Skin epidermis (tissue), 12 donors: ENCODE results near the gene ABCF1.
"Not testable (repeated sequence)": the region's sequence is repeated elsewhere in the genome, so short reads cannot be mapped to it uniquely, and the experiment has no call there.

Source experiments
- H3K27ac ChIP-seq, 21 experiments: fragments of 200-600 bp; sonication (generic) in 11 of 21; one replicate each; pipeline ENCODE4 v1.5.0; 2020; ENCODE audit warnings: mild to moderate bottlenecking in 3 of 21, inconsistent platforms in 2 of 21, moderate library complexity in 2 of 21
- H3K4me3 ChIP-seq, 7 experiments: fragments of 200-600 bp; sonication (generic) in 2 of 7; one replicate each; pipeline ENCODE4 v1.5.0; 2020; ENCODE audit warnings: inconsistent platforms in 2 of 7, mild to moderate bottlenecking in 2 of 7, moderate library complexity in 1 of 7

Gene ABCF1

DNA sequence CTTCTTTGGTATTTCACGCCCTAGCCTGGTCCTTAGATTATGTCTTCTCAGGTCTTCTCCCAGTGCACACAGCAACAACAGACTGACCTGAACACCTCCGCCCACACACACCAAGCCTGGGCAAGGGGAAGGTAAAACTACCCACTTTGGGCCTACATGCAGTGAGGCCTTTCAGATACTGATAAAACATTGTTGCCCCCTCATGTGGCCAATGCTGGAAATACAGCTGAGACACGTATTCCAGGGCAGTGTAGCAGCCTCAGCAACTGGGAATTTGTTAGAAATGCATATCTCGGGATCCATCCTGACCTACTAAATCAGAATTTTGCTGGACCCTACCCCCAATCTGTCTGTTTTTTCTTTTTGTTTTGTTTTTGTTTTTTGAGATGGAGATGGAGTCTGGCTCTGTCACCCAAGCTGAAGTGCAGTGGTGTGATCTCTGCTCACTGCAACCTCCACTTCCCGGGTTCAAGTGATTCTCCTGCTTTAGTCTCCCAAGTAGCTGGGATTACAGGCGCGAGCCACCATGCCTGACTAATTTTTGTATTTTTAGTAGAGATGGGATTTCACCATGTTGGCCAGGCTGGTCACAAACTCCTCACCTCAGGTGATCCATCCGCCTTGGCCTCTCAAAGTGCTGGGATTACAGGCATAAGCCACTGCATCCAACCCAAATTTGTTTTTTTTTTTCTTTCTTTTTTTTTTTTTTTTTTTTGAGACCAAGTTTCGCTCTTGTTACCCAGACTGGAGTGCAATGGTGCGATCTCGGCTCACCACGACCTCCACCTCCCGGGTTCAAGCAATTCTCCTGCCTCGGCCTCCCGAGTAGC lies 26.3 kb downstream of the ABCF1 start:
- H3K27ac ChIP-seq, result not testable (repeated sequence)

GRCh38 chr6:30598912-30599624 lies 27.8 kb downstream of the ABCF1 start:
- no peak overlapping the region for H3K4me3 ChIP-seq
- peak overlapping the region in 1 of 21 experiments; percentile 29 for H3K27ac ChIP-seq

More for the DNA sequence above, 26.3 kb downstream of the ABCF1 start:
- H3K4me3 ChIP-seq, result not testable (repeated sequence)

DNA sequence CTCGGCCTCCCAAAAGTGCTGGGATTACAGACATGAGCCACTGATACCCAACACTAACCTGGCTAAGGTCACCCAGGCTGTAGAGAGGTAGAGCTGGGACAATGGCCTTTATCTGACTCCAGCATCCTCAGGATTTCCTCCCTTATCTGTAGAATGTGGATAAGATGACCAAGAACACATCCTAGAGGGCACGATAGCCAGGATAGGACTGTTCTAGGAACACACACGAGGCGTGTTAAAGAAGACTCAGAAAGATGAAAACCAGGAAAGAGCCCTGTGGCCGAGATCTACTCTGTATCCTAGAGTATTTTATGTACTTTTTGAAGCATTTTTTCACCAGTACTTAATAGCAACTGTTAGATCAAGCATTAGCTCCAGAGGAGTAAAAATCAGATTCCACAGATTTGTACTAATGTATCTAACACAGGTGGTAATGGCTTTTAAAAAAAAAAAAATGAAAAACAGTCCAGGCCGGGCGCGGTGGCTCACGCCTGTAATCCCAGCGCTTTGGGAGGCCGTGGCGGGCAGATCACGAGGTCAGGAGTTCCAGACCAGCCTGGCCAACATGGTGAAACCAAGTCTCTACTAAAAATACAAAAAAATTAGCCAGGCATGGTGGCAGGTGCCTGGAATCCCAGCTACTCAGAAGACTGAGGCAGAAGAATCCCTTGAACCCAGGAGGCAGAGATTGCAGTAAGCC lies 28.5 kb downstream of the ABCF1 start:
- Histone ChIP-seq H3K27ac (peak overlapping the region in 1 of 21 experiments; percentile 29), H3K4me3 (no peak overlapping the region)

DNA sequence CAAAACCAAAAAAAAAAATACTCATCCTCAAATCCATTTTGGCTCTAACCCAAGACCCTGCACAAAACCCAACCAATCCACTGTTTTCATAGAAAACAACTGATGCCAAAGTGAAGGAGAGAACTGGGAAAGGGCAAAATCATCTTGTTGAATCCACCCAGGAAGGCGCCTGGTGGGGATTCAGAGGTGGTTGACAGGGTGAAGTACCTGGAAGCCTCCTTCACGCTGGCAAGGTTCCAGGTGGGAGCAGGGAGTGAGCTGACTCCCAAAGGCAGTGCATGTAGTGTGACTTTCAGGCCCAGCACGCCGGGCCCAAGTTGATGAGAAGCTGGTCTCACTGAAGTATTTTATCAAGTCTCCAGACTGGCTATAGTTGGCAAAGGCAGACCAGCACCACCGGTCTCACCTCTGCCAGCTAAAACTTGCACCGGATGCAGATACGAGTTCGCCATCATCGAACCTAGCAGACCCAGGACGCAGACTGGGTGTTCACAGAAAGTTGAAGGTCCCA lies 29.3 kb downstream of the ABCF1 start:
- no peak overlapping the region for H3K27ac ChIP-seq
- H3K4me3 ChIP-seq, result no peak overlapping the region

- no peak overlapping the region for H3K27ac ChIP-seq
- H3K4me3 ChIP-seq, result no peak overlapping the region
Observed at GRCh38 chr6:30601436-30601814, 30.2 kb downstream of the ABCF1 start.

DNA sequence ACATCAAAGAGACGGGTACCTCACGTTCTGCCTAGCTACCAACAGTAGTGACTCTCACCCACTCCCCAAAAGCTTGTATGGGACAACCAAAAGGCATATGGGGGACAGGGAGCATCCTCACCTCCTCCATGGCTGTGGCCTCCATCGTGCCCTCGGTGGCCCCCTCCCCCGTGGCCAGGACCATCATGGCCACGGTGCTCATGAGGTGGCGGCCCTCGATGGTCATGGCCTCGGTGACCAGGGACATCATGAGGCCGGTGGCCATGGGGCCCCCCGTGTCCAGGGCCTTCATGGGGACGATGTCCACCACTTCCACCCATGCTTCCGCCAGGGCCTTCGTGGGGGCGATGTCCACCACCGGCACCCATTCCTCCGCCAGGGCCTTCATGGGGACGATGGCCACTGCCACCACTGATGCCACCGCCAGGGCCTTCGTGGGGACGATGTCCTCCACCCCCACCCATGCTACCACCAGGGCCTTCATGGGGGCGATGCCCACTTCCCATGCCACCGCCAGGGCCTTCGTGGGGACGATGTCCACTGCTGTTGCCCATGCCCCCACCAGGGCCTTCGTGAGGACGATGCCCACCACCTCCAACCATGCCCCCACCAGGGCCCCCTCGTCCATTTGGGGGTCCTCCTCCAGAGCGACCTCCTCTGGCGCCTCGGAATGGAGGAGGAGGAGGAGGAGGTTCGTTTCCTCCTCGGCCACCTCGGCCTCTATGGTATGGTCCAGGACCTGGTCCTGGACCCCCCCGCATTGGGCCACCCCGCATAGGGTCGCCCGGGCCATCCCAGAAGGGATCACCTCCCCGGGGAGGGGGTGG lies 30.8 kb downstream of the ABCF1 start:
- no peak overlapping the region for H3K4me3 ChIP-seq
- H3K27ac ChIP-seq, result no peak overlapping the region

DNA sequence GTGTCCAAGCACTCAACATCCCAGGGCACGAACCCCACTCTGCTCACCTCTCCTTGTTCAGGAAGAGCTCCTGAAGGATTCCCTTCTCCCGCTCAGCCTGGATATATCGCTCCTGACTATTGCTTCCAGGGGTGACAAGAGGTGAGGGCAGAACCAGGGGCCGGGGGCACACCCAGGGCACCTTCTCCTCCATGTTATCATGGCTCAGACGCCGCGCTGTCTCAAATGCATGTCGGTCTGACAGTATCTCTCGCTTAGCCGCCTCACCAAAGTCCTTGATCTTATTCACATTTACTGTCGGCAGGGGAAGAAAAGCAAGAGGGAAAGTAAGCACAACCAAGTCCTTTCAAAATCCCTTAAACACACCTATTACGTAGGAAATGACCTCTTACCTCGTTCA lies 32.7 kb downstream of the ABCF1 start:
- Histone ChIP-seq H3K27ac (no peak overlapping the region), H3K4me3 (no peak overlapping the region)

GRCh38 chr6:30610065-30610464 lies 38.8 kb downstream of the ABCF1 start:
- Histone ChIP-seq H3K27ac (peak overlapping the region in 3 of 21 experiments; percentile 14 to 33 (median 21)), H3K4me3 (no peak overlapping the region)

- H3K4me3 ChIP-seq, result no peak overlapping the region
- peak overlapping the region in 5 of 21 experiments; percentile 21 to 45 (median 28) for H3K27ac ChIP-seq
Observed at GRCh38 chr6:30611150-30611855, 40.1 kb downstream of the ABCF1 start.

DNA sequence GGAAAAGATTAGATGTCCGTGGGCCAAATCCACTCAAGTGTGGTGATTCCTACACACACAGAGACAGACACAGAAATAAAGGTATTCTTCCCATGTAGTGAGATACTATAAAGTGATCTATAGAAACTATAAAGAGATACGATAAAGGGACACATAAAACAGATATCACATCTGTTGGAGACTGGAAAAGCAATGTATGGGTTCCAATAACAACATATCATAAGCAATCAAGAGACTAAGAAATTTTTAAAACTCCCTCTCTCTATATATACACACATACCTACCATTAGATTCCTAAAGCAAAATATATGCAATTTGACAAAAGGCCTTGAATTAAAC lies 40.6 kb downstream of the ABCF1 start:
- Histone ChIP-seq H3K4me3 (no peak overlapping the region), H3K27ac (peak overlapping the region in 2 of 21 experiments; percentile 17 to 31)

DNA sequence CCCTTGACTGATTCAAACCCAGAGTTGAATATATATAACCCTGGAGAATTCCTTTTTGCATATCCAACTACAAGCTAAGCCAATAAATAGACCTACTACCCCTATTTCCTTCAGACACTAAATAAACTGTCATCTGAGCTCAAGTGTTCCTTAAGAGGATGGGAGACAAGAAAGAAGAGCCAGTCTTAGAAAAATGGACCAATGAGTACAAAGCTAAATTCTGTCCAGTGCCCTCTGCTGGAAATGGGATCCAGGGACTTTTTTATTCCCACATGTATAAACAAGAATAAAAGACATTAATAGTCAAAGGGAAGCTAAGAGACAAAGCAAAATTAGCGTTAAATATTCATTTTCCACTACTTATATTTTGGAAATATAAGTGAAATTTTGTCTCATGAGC lies 41.0 kb downstream of the ABCF1 start:
- Histone ChIP-seq H3K4me3 (no peak overlapping the region), H3K27ac (peak overlapping the region in 5 of 21 experiments; percentile 6 to 66 (median 17))

DNA sequence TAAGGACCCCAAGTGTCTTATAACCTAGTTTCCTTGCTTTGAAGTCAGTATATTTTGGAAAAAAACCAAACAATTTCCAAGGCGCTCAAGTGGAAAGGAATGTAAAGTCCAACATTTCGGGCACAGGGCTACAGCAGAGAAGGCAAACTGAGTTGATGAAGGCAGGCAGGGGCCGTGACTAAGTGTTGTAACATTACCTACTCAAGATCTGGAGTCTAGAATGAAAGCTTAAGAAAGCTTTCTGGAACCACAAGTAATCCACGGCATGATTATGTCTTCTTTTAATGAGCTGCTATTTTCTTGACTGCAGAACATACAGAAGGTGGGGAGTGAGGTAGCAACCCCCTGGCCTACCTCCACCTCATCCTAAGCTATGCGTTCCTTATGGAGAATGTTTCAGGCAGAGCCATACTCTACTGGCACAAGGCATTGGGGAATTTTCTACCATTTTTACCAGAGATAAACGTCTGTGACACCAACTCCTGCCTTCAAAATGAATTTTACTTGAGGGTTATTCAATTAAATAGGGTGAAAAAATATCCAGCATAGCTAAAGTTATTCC lies 41.5 kb downstream of the ABCF1 start:
- H3K4me3 ChIP-seq, result no peak overlapping the region
- peak overlapping the region in 5 of 21 experiments; percentile 7 to 93 (median 33) for H3K27ac ChIP-seq

GRCh38 chr6:30613251-30614043 lies 42.2 kb downstream of the ABCF1 start:
- H3K4me3 ChIP-seq, result peak overlapping the region in 2 of 7 experiments; percentile 80 to 86
- peak overlapping the region in 9 of 21 experiments; percentile 93 to 100 (median 95) for H3K27ac ChIP-seq

GRCh38 chr6:30614044-30614842 lies 43.0 kb downstream of the ABCF1 start:
- H3K27ac ChIP-seq, result peak overlapping the region in 20 of 21 experiments; percentile 24 to 100 (median 94)

DNA sequence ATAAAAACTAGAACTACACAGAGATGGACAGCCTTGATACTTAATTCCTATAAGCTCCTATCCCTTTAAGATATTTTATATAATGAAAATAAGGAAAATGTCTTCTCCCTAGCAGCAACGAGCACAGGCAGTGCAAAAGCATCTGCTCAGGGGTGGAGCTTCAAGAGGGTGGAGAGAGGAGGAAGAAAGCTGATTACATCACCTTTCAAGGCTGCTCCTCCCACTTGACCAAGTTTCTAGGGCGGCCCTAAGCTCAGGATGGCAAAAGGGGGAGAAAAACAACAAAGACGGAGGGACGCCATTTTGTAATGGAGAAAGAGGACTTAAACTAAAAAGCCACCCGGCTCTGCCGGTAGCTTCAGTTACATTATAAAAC lies 43.6 kb downstream of the ABCF1 start:
- peak overlapping the region; percentile 58 to 97 (median 80) for H3K4me3 ChIP-seq

More at GRCh38 chr6:30614044-30614842, 43.0 kb downstream of the ABCF1 start:
- peak overlapping the region; percentile 21 to 97 (median 80) for H3K4me3 ChIP-seq

DNA sequence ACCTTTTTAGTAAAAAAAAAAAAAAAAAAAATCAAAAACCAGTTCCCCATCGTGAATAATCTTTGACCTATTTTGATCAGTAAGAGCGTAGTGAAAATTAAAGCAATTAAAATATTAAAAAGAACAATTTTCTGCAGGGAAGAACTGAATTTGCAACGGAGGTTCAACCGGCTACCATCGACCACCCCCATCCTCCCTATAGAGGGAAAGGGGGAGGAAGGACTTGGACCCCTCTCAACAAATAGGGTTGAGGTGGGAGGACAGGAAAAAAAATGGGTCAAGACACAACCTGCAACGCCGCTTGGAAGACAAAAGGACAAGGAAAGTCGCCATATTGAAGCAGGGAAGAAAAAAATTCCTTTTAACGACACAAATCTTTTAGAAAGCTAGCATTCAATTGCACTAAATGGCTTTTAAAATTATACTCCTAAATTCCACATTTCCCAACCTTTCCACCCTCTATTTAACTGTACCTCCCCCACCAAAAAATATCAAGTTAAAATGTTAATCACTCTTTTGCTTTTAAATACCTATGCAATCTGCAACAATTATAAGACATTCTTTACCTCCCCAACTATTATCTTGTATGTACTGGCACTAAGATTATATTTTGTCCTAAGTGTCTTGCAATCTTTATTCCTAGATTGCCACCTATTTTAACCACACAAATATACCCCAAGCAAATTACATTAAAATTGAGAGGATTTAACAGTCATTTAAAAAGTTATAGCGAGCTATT lies 44.1 kb downstream of the ABCF1 start:
- H3K27ac ChIP-seq, result peak overlapping the region; percentile 60 to 100 (median 97)
- peak overlapping the region; percentile 58 to 97 (median 80) for H3K4me3 ChIP-seq

More for the DNA sequence above, 43.6 kb downstream of the ABCF1 start:
- H3K27ac ChIP-seq, result peak overlapping the region; percentile 62 to 100 (median 97)
